H1 (cell line): Measurements from ENCODE around the gene PPID.
A peak's percentile ranks its signal among the peaks of the same experiment; 100 is the strongest.

Experiments used
- JUN ChIP-seq: IDR thresholded peaks from 2 replicates; pipeline ENCODE4 v1.6.1; 2011; ENCODE audit warnings: low read depth, mild to moderate bottlenecking, improper control_type of control experiment, low read length
- POLR2AphosphoS5 ChIP-seq: IDR thresholded peaks from 2 replicates; pipeline ENCODE4 v1.6.1; 2011; ENCODE audit warnings: low read depth, low read length
- RFX5 ChIP-seq: IDR thresholded peaks from 2 replicates; pipeline ENCODE4 v1.6.1; 2011; ENCODE audit warnings: low read depth, low read length, improper control_type of control experiment, borderline replicate concordance
- TAF1 ChIP-seq: IDR thresholded peaks from 2 replicates; pipeline ENCODE4 v1.6.1; 2011; ENCODE audit warnings: mild to moderate bottlenecking, low read depth, low read length

DNA sequence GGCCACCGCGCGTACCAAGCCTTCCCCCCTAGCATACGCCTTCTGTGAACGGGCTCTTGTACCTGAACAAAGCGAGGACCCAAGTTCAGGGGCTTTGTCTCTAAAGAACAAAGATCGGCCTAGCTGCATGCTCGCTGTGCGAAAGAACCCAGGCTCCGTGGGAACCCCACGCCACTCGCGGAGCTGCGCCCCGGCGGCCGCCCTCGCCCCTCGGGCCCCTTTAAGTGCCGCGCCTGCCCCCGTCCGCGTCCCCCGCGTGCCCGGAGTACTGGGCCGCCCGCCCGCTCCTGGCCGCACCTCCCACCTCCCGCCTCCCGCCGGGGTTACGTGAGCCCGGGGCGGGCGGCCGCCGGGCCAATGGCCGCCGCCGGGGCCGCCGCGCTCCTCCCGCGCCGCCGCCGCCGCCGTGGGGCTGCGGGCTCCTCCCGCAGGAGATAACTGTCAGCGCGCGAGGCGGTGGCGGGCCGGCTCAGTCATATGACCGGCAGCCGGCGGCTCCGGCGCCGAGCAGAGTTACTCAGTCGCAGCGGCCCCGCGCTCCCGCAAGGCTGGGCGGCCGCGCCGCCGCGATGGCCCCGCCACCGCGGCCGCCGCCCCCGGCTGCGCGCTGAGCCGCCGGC lies 45.5 kb upstream of the PPID start, which contains the start of gene FNIP2:
- TF ChIP-seq POLR2AphosphoS5 (no peak), RFX5 (no peak), TAF1 (peak; percentile 75), JUN (no peak)
